HEK293T (cell line): ENCODE results near the gene HSPA12A.

ENCODE experiments used
- CTCF ChIA-PET: fragments of 350-600 bp; formaldehyde crosslinking; extraction: SDS; loops from one replicate; lab custom pipeline; 2021; ENCODE audit warnings: antibody characterized with exemption, inconsistent platforms; lab: Yijun Ruan, JAX
- POLR2A ChIA-PET: fragments of 350-600 bp; formaldehyde crosslinking; extraction: SDS; loops from one replicate; lab custom pipeline; 2020; ENCODE audit warnings: antibody characterized with exemption, inconsistent platforms; lab: Yijun Ruan, JAX
- DNase-seq: peaks from one replicate; pipeline ENCODE4 v3.0.0; 2012; ENCODE audit warnings: mixed read lengths; ENCODE audit errors: extremely low spot score
- ARNT ChIP-seq: fragments of 450-650 bp; IDR thresholded peaks from 2 replicates; pipeline ENCODE4 v1.6.1; 2017; ENCODE audit warnings: mild to moderate bottlenecking
- BHLHE40 ChIP-seq: fragments of 450-650 bp; IDR thresholded peaks from 2 replicates; pipeline ENCODE4 v1.6.1; 2016; ENCODE audit warnings: mild to moderate bottlenecking, moderate library complexity, borderline replicate concordance
- CTBP1 ChIP-seq: fragments of 450-650 bp; IDR thresholded peaks from 2 replicates; pipeline ENCODE4 v1.6.1; 2016; ENCODE audit warnings: borderline replicate concordance
- ELF4 ChIP-seq: fragments of 450-650 bp; IDR thresholded peaks from 2 replicates; pipeline ENCODE4 v1.6.1; 2017; ENCODE audit warnings: antibody characterized with exemption
- FOXA1 ChIP-seq: fragments of 450-650 bp; IDR thresholded peaks from 2 replicates; pipeline ENCODE4 v1.6.1; 2016; ENCODE audit warnings: mild to moderate bottlenecking
- FOXK2 ChIP-seq: fragments of 450-650 bp; IDR thresholded peaks from 2 replicates; pipeline ENCODE4 v1.6.1; 2016; ENCODE audit warnings: mild to moderate bottlenecking
- FOXM1 ChIP-seq: fragments of 450-650 bp; IDR thresholded peaks from 2 replicates; pipeline ENCODE4 v1.6.1; 2017; ENCODE audit warnings: mild to moderate bottlenecking, borderline replicate concordance
- HDGF ChIP-seq: fragments of 450-650 bp; IDR thresholded peaks from 2 replicates; pipeline ENCODE4 v1.6.1; 2017; ENCODE audit warnings: antibody characterized with exemption, borderline replicate concordance
- L3MBTL2 ChIP-seq: fragments of 450-650 bp; conservative IDR thresholded peaks from 2 replicates; pipeline ENCODE4 v1.6.1; 2016; ENCODE audit warnings: mild to moderate bottlenecking
- LEF1 ChIP-seq: fragments of 450-650 bp; IDR thresholded peaks from 2 replicates; pipeline ENCODE4 v1.6.1; 2017; ENCODE audit warnings: mild to moderate bottlenecking, borderline replicate concordance
- NFRKB ChIP-seq: fragments of 450-650 bp; IDR thresholded peaks from 2 replicates; pipeline ENCODE4 v1.6.1; 2016; ENCODE audit warnings: mild to moderate bottlenecking, moderate library complexity
- PKNOX1 ChIP-seq: fragments of 450-650 bp; IDR thresholded peaks from 2 replicates; pipeline ENCODE4 v1.6.1; 2016
- SP1 ChIP-seq: fragments of 450-650 bp; IDR thresholded peaks from 2 replicates; pipeline ENCODE4 v1.6.1; 2017
- SUZ12 ChIP-seq: fragments of 450-650 bp; IDR thresholded peaks from 2 replicates; pipeline ENCODE4 v1.6.1; 2016; ENCODE audit warnings: mild to moderate bottlenecking
- TARDBP ChIP-seq: fragments of 450-650 bp; IDR thresholded peaks from 2 replicates; pipeline ENCODE4 v1.6.1; 2016
- ZNF384 ChIP-seq: fragments of 450-650 bp; IDR thresholded peaks from 2 replicates; pipeline ENCODE4 v1.6.1; 2016

HSPA12A gene

GRCh38 chr10:116684781-116685180 is 57.6 kb downstream of the HSPA12A start:
- no peak for TF ChIP-seq TARDBP
- TF ChIP-seq ZNF384 = no peak
- TF ChIP-seq ARNT = no peak
- TF ChIP-seq LEF1 = no peak
- TF ChIP-seq SUZ12 = no peak
- TF ChIP-seq FOXM1 = no peak
- no peak for TF ChIP-seq NFRKB
- TF ChIP-seq ELF4 = no peak
- TF ChIP-seq L3MBTL2 = no peak
- TF ChIP-seq SP1 = no peak
- TF ChIP-seq HDGF = no peak
- no peak for TF ChIP-seq FOXA1
- TF ChIP-seq BHLHE40 = no peak
- TF ChIP-seq PKNOX1 = no peak
- TF ChIP-seq FOXK2 = no peak
- POLR2A ChIA-PET = no interaction called here
- CTCF ChIA-PET = interaction anchor here (1.3 kb wide), 1 partner anchor 104 kb away, joined by 6 read pairs; no protein-coding TSS in a partner anchor

GRCh38 chr10:116683821-116684220 is 58.5 kb downstream of the HSPA12A start:
- no peak for DNase-seq
- ChIA-PET POLR2A (no interaction called here), CTCF (interaction anchor here (1.0 to 3.6 kb wide), 2 partner anchors 105 to 491 kb away, joined by 3 to 24 read pairs; no protein-coding TSS in a partner anchor)
- TF ChIP-seq TARDBP (no peak), FOXM1 (no peak), SUZ12 (no peak), L3MBTL2 (no peak), CTBP1 (no peak), ARNT (no peak), ZNF384 (no peak), ELF4 (no peak), SP1 (no peak), LEF1 (no peak), HDGF (no peak), FOXK2 (no peak), BHLHE40 (no peak), NFRKB (no peak)

More at GRCh38 chr10:116684781-116685180, 57.6 kb downstream of the HSPA12A start:
- DNase-seq = no peak

GRCh38 chr10:116683166-116683565 is 59.2 kb downstream of the HSPA12A start:
- ChIA-PET POLR2A (no interaction called here), CTCF (interaction anchor here (0.6 to 3.6 kb wide), 4 partner anchors 70 to 491 kb away, joined by 3 to 24 read pairs (median 4); no protein-coding TSS in a partner anchor)
- no peak for TF ChIP-seq TARDBP
- no peak for TF ChIP-seq NFRKB
- TF ChIP-seq SP1 = no peak
- no peak for TF ChIP-seq BHLHE40
- no peak for TF ChIP-seq FOXA1
- TF ChIP-seq LEF1 = no peak
- TF ChIP-seq L3MBTL2 = no peak
- TF ChIP-seq FOXM1 = no peak
- no peak for TF ChIP-seq ZNF384

GRCh38 chr10:116679351-116679750 is 63.0 kb downstream of the HSPA12A start:
- ChIA-PET POLR2A (no interaction called here), CTCF (no interaction called here)
- DNase-seq = no peak
- no peak for TF ChIP-seq FOXA1
- TF ChIP-seq ZNF384 = no peak
- no peak for TF ChIP-seq SP1
- TF ChIP-seq FOXM1 = no peak
- TF ChIP-seq FOXK2 = no peak
- no peak for TF ChIP-seq CTBP1
- TF ChIP-seq ARNT = no peak
- TF ChIP-seq HDGF = no peak
- no peak for TF ChIP-seq TARDBP
- TF ChIP-seq BHLHE40 = no peak
- TF ChIP-seq PKNOX1 = no peak
- no peak for TF ChIP-seq NFRKB
- TF ChIP-seq ELF4 = no peak
- no peak for TF ChIP-seq L3MBTL2

More at GRCh38 chr10:116683166-116683565, 59.2 kb downstream of the HSPA12A start:
- no peak for DNase-seq

- CTCF ChIA-PET = interaction anchor here (1.3 kb wide), 1 partner anchor 491 kb away, joined by 3 read pairs; no protein-coding TSS in a partner anchor
- no peak for DNase-seq
- TF ChIP-seq ELF4 = no peak
- TF ChIP-seq FOXM1 = no peak
- TF ChIP-seq L3MBTL2 = no peak
- TF ChIP-seq ZNF384 = no peak
- no peak for TF ChIP-seq LEF1
- no peak for TF ChIP-seq FOXA1
- POLR2A ChIA-PET = no interaction called here
Observed at GRCh38 chr10:116676633-116677032, 65.7 kb downstream of the HSPA12A start.

GRCh38 chr10:116676118-116676517 is 66.2 kb downstream of the HSPA12A start:
- no peak for DNase-seq
- ChIA-PET CTCF (no interaction called here), POLR2A (no interaction called here)
- TF ChIP-seq PKNOX1 = no peak
- TF ChIP-seq LEF1 = no peak
- TF ChIP-seq FOXA1 = no peak
- no peak for TF ChIP-seq SP1
- TF ChIP-seq ELF4 = no peak
- TF ChIP-seq NFRKB = no peak
